Liver (tissue), 3 donors: ENCODE results near the gene BBS10.

Source experiments
- CTCF ChIP-seq: fragments of 150-350 bp; IDR thresholded peaks from 2 replicates; pipeline ENCODE4 v1.5.1; 2017; ENCODE audit warnings: improper control_type of control experiment, low read depth, low read length; ENCODE audit not compliant: missing input control
- FOXA1 ChIP-seq: IDR thresholded peaks from 2 replicates; pipeline ENCODE4 v1.6.1; 2016; ENCODE audit warnings: antibody characterized with exemption
- GABPA ChIP-seq, 2 donors: IDR thresholded peaks in 1 of 2; conservative IDR thresholded peaks in 1 of 2; 2 replicates each; pipeline ENCODE4 v1.6.1; 2016; ENCODE audit warnings: antibody characterized with exemption in 2 of 2, mild to moderate bottlenecking in 1 of 2, moderate library complexity in 1 of 2
- JUND ChIP-seq, 2 donors: IDR thresholded peaks; 2 replicates each; pipeline ENCODE4 v1.6.1; 2016; ENCODE audit warnings: antibody characterized with exemption in 2 of 2
- MAX ChIP-seq: IDR thresholded peaks from 2 replicates; pipeline ENCODE4 v1.6.1; 2016; ENCODE audit warnings: antibody characterized with exemption
- RAD21 ChIP-seq, 2 donors: IDR thresholded peaks; 2 replicates each; pipeline ENCODE4 v1.6.1; 2016; ENCODE audit warnings: antibody characterized with exemption in 2 of 2, mild to moderate bottlenecking in 2 of 2
- REST ChIP-seq: IDR thresholded peaks from 2 replicates; pipeline ENCODE4 v1.6.1; 2016; ENCODE audit warnings: antibody characterized with exemption, mild to moderate bottlenecking
- RXRA ChIP-seq, 2 donors: IDR thresholded peaks; 2 replicates each; pipeline ENCODE4 v1.6.1; 2017 to 2018; ENCODE audit warnings: antibody characterized with exemption in 2 of 2, mild to moderate bottlenecking in 1 of 2
- TAF1 ChIP-seq: conservative IDR thresholded peaks from 2 replicates; pipeline ENCODE4 v1.6.1; 2016; ENCODE audit warnings: antibody characterized with exemption, mild to moderate bottlenecking
- ZBTB33 ChIP-seq: IDR thresholded peaks from 2 replicates; pipeline ENCODE4 v1.6.1; 2016; ENCODE audit warnings: antibody characterized with exemption
- donor health status: healthy.
- donor health status: healthy.

GRCh38 chr12:76329159-76329558, 19.1 kb downstream of the BBS10 start:
- TF ChIP-seq REST (no peak), RXRA (IDR thresholded peaks at IDR 0.05) (no peak), CTCF (no peak), RAD21 (IDR thresholded peaks at IDR 0.05) (no peak), TAF1 (no peak), MAX (no peak), GABPA (IDR thresholded peaks at IDR 0.05 in 1 of 2, conservative IDR thresholded peaks at IDR 0.05 in 1 of 2) (no peak), FOXA1 (no peak), JUND (IDR thresholded peaks at IDR 0.05) (no peak), ZBTB33 (no peak)
